LoVo (cell line): ENCODE measurements around the gene ITPRID2.

Experiments
- DNase-seq: peaks from one replicate; pipeline ENCODE4 v3.0.0-alpha.2; 2016; ENCODE audit warnings: low spot score

The ITPRID2 gene

GRCh38 chr2:181882246-181883020, 9.1 kb upstream of the ITPRID2 start:
- DNase-seq: no peak

- DNase-seq: no peak
Measured at GRCh38 chr2:181884601-181885000, 6.9 kb upstream of the ITPRID2 start.

GRCh38 chr2:181885096-181885495, 6.4 kb upstream of the ITPRID2 start:
- no peak for DNase-seq

- DNase-seq: no peak
Measured at GRCh38 chr2:181886192-181886591, 5.3 kb upstream of the ITPRID2 start.

- DNase-seq: no peak
Measured at GRCh38 chr2:181887045-181887444, 4.5 kb upstream of the ITPRID2 start.

- no peak for DNase-seq
Measured at GRCh38 chr2:181889776-181890175, 1.8 kb upstream of the ITPRID2 start.

- DNase-seq: no peak
Measured at GRCh38 chr2:181890271-181890670, 1.3 kb upstream of the ITPRID2 start.

- peak; percentile 51 for DNase-seq
Measured at GRCh38 chr2:181891966-181892798, 652 bp downstream of the ITPRID2 start.

- DNase-seq: peak; percentile 33
Measured at GRCh38 chr2:181892799-181893435, 1.4 kb downstream of the ITPRID2 start.

- no peak for DNase-seq
Measured at GRCh38 chr2:181894381-181894780, 2.9 kb downstream of the ITPRID2 start.

GRCh38 chr2:181895818-181896217, 4.3 kb downstream of the ITPRID2 start:
- peak; percentile 14 for DNase-seq

- peak; percentile 64 for DNase-seq
Measured at GRCh38 chr2:181896286-181896685, 4.8 kb downstream of the ITPRID2 start.

- DNase-seq: peak; percentile 26
Measured at GRCh38 chr2:181900007-181900651, 8.6 kb downstream of the ITPRID2 start.

- no peak for DNase-seq
Measured at GRCh38 chr2:181902625-181903024, 11.1 kb downstream of the ITPRID2 start.

- DNase-seq: peak; percentile 42
Measured at GRCh38 chr2:181904022-181904632, 12.6 kb downstream of the ITPRID2 start.

- DNase-seq: no peak
Measured at GRCh38 chr2:181907057-181907456, 15.5 kb downstream of the ITPRID2 start.

- no peak for DNase-seq
Measured at GRCh38 chr2:181907635-181908034, 16.1 kb downstream of the ITPRID2 start.

GRCh38 chr2:181910028-181910831, 18.7 kb downstream of the ITPRID2 start:
- no peak for DNase-seq

GRCh38 chr2:181911830-181912229, 20.3 kb downstream of the ITPRID2 start:
- no peak for DNase-seq

- DNase-seq: no peak
Measured at GRCh38 chr2:181915102-181915501, 23.6 kb downstream of the ITPRID2 start.
